Heart right ventricle (tissue), 16 donors: Measurements from ENCODE around the gene PEX16. TPM values are rescaled to one million over a fixed set of nuclear protein-coding genes. Genes with fewer than 3 reads are reported as not detected.
A peak's percentile ranks its signal among the peaks of the same experiment; 100 is the strongest.

Experiments used
- ATAC-seq, 8 donors: fragments of 200-7000 bp; cut with Tn5 transposase; one replicate each; pipeline ENCODE4 v1.9.1; 2020; ENCODE audit warnings: mild to moderate bottlenecking in 8 of 8, moderate library complexity in 8 of 8, moderate number of reproducible peaks in 1 of 8
- DNase-seq, 2 donors: peaks; one replicate each; pipeline ENCODE4 v3.0.0-alpha.2; 2020
- H3K27ac ChIP-seq, 10 donors: fragments of 200-600 bp; sonication (generic) in 2 of 10; one replicate each; pipeline versions ENCODE4 v1.5.0 to v1.8.0; 2020 to 2022; ENCODE audit warnings: mild to moderate bottlenecking in 3 of 10
- H3K27me3 ChIP-seq, 7 donors: fragments of 200-600 bp; one replicate each; pipeline ENCODE4 v1.8.0; 2021 to 2022; ENCODE audit warnings: mild to moderate bottlenecking in 2 of 7
- H3K36me3 ChIP-seq, 9 donors: fragments of 200-600 bp; sonication (generic) in 1 of 9; one replicate each; pipeline versions ENCODE4 v1.5.0 to v1.8.0; 2020 to 2022; ENCODE audit warnings: mild to moderate bottlenecking in 2 of 9
- H3K4me1 ChIP-seq, 9 donors: fragments of 200-600 bp; sonication (generic) in 1 of 9; one replicate each; pipeline versions ENCODE4 v1.5.0 to v1.8.0; 2020 to 2022; ENCODE audit warnings: mild to moderate bottlenecking in 4 of 9
- H3K4me3 ChIP-seq, 10 donors: fragments of 200-600 bp; sonication (generic) in 2 of 10; one replicate each; pipeline versions ENCODE4 v1.5.0 to v1.8.0; 2020 to 2022; ENCODE audit warnings: mild to moderate bottlenecking in 7 of 10, moderate library complexity in 2 of 10
- H3K9me3 ChIP-seq, 11 donors: fragments of 200-600 bp in 10 of 11; sonication (generic) in 2 of 11; one replicate each; pipeline versions ENCODE4 v1.5.0 to v1.8.0; 2013 to 2022; ENCODE audit warnings: mild to moderate bottlenecking in 2 of 11, control low read depth in 1 of 11, moderate library complexity in 1 of 11
- WGBS, 2 donors: extraction: QIAGEN DNeasy Blood & Tissue Kit; methylation state at CpG; one replicate each; pipeline ENCODE4 v1.1.7; 2013; ENCODE audit warnings: inconsistent platforms in 1 of 2; 5-methylcytosine and 5-hydroxymethylcytosine counted together
- intact Hi-C, 10 donors: fragments of 100-400 bp; cut with DNase I; formaldehyde crosslinking; loops; one replicate each; pipeline versions ENCODE4 v1.11.1 to v1.14.2; 2022
- polyA plus RNA-seq, 2 donors: library from polyadenylated mRNA; stranded (reverse); fragments of 200-250 nt; gene quantifications; one replicate each; pipeline ENCODE4 v1.2.3, GENCODE V29; 2013
- total RNA-seq, 10 donors: library from RNA; stranded (reverse); fragmentation: NEBNext Ultra II Directional in 3 of 10; extraction: Animal tissue kit (Norgen Biotek cat#: 25700) in 3 of 10; gene quantifications; one replicate each; pipeline versions ENCODE4 v1.2.1 to v1.2.4, GENCODE V29; 2021 to 2023
- TF ChIP-seq, protein P1 (sequence below), 9 donors: fragments of 200-600 bp; sonication (generic) in 2 of 9; IDR thresholded peaks; one replicate each; pipeline versions ENCODE4 v1.5.0 to v1.8.0; 2021 to 2022; ENCODE audit warnings: antibody characterized with exemption in 9 of 9, mild to moderate bottlenecking in 5 of 9, moderate library complexity in 1 of 9
- donor health status: Arrhythmogenic right ventricular cardiomyopathy.
- donor health status: ischemic (EF 13 %, LVEDD 7.1; RV severe dilation, severe dysfunction).
- donor health status: healthy with polysubstance abuse.
- donor health status: DM: no; HTN: yes; CAD: no.
- donor health status: DM: no; HTN: no; CAD: no.
- donor health status: ischemic (EF 25% LVEDD 6.9; RV normal size, moderate dysfunction).
- donor health status: ischemic (EF 25% LVEDD 5.7; RV mildly dilated, moderate dysfunction).
- donor health status: healthy.
- donor health status: DM: yes; HTN: yes; CAD: no.
- donor health status: Ischemic cardiomyopathy.
- donor health status: ischemic (EF 35%, LVEDD 5.7; RV mildly dilated, moderate dysfunction).
- donor health status: nonischemic (EF 11% LVEDD 7.7; RV severe dilation, severe dysfunction).
- donor health status: DM: yes; HTN: yes; CAD: no.
- donor health status: PGD.
- donor health status: ischemic (EF 29% LVEDD 5.4; RV normal size, mild dysfunction).
- donor health status: nonischemic (EF 23%, LVEDD 6.1; RV moderate dilation, normal function).

PEX16 gene
- total and polyA plus RNA-seq, 12 donors: 10.8 to 25.4 (median 13.9) TPM

DNA sequence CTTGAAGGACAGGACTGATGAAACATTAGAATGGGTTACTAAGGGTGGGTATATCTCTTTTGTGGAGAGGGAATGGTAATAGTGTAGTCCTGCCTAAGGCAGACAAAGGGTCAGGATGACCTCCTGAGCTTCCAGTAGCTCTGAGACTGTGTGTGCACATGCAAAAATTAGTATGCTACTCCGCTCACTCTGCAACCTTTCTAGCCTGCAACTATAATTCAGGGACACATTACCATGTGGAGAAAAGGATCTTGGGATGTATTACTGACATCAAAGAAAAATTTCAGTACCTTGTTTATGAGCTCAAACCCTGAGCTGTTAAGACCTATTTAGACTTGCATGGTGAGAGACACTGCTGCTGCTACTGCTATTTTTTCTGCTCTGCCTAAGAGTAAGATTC is 30.2 kb upstream of the PEX16 start:
- TF ChIP-seq, protein P1, sequence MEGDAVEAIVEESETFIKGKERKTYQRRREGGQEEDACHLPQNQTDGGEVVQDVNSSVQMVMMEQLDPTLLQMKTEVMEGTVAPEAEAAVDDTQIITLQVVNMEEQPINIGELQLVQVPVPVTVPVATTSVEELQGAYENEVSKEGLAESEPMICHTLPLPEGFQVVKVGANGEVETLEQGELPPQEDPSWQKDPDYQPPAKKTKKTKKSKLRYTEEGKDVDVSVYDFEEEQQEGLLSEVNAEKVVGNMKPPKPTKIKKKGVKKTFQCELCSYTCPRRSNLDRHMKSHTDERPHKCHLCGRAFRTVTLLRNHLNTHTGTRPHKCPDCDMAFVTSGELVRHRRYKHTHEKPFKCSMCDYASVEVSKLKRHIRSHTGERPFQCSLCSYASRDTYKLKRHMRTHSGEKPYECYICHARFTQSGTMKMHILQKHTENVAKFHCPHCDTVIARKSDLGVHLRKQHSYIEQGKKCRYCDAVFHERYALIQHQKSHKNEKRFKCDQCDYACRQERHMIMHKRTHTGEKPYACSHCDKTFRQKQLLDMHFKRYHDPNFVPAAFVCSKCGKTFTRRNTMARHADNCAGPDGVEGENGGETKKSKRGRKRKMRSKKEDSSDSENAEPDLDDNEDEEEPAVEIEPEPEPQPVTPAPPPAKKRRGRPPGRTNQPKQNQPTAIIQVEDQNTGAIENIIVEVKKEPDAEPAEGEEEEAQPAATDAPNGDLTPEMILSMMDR (IDR thresholded peaks at IDR 0.05): no peak
- Histone ChIP-seq H3K4me1 (peaks cover 0 to 9% (median 0%) of the 10 kb centered on the region in 9 donors), H3K27me3 (no peaks in the 10 kb centered on the region), H3K27ac (no peak overlapping the region), H3K9me3 (no peaks in the 10 kb centered on the region), H3K4me3 (no peak overlapping the region), H3K36me3 (peaks cover 0 to 100% (median 44%) of the 10 kb centered on the region in 9 donors)
- intact Hi-C loops: no loop called here
- ATAC-seq: no peak
- no peak for DNase-seq
- 97 to 100% methylated on average over 1 of the region's 1 CpG for WGBS, 2 donors

DNA sequence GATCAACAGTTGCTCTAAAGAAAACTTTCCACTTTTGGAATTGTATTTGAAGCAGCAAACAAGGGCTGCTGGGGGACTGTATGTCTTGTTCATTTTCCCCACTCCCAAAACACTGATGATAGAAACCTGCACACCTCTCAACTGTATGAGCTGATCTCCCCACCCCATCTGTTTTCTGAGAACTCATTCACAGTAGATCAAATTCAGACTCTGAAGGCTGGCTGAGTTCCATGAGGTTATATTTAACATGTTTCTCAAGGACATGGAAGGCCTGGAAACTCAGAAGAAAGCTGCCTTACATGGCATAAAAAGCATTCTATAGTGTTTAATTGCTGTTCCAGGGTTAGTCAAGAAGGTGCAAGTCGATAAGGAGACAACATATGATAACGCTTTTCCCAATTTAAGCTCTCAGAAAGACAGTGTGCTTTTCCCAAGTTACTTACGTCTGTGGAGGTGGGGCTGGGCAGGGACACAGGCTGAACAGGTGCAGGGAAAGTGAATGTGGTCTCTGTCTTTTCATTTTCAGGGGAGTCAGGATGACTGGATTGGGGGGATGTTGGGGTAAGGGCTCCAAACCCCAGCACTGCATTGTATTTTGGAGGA is 27.8 kb upstream of the PEX16 start:
- TF ChIP-seq, protein P1 (IDR thresholded peaks at IDR 0.05): no peak
- peak in 1 of 8 donors; percentile 53 for ATAC-seq

DNA sequence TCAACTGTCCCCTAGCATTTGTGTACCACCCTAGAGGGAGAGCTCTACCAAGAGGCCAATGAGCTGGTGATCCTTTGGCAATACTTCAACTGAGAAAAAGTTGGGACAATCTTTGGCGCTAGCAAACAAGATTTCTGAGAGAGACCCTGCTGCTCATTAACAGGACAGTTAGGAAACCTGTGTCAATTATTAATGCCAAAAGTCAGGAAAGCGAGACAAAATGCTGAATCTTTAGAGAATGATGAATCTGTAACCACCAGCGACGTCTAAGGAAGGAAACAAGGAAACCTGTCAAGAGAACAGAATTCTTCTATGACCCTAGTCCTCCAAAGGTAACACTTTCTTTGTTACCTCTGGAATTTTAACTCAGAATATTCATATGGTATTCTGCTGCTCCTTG is 24.7 kb upstream of the PEX16 start:
- 92 to 96% methylated on average over 4 of the region's 4 CpGs for WGBS, 2 donors
- H3K4me1 ChIP-seq: peaks cover 0 to 6% (median 0%) of the 10 kb centered on the region in 9 donors
- H3K36me3 ChIP-seq: peaks cover 0 to 99% (median 36%) of the 10 kb centered on the region in 9 donors
- no peak overlapping the region for H3K27ac ChIP-seq
- H3K9me3 ChIP-seq: no peaks in the 10 kb centered on the region
- intact Hi-C loops: no loop called here
- no peaks in the 10 kb centered on the region for H3K27me3 ChIP-seq
- DNase-seq (no peak), ATAC-seq (no peak)
- no peak overlapping the region for H3K4me3 ChIP-seq
- TF ChIP-seq, protein P1 (IDR thresholded peaks at IDR 0.05): no peak

More for the DNA sequence above, 27.8 kb upstream of the PEX16 start:
- Histone ChIP-seq H3K9me3 (no peaks in the 10 kb centered on the region), H3K4me3 (no peak overlapping the region), H3K27ac (peak overlapping the region in 3 of 10 donors; percentile 28 to 37 (median 29)), H3K4me1 (peaks cover 0 to 6% (median 0%) of the 10 kb centered on the region in 9 donors), H3K27me3 (no peaks in the 10 kb centered on the region), H3K36me3 (peaks cover 0 to 100% (median 50%) of the 10 kb centered on the region in 9 donors)
- intact Hi-C loops: no loop called here
- no peak for DNase-seq
- 61 to 70% methylated on average over 3 of the region's 3 CpGs for WGBS, 2 donors

DNA sequence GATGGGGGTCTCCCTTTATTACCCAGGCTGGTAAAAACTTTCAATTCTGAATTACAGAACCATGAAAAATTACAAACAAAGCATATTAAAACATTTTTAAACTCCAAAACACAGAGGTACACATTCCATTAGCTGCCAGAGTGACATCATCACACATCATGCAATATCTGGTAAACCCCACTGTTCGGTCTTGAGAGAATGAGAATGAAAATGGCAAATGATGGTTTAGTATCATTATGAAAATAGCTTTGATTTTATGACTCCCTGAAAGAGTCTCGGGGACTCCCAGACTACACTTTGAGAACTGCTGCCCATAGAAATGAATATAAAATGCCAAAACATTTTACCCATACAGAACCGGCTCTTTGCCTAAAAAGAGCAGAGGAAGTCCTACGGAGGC is 23.6 kb upstream of the PEX16 start:
- intact Hi-C loops: no loop called here
- H3K4me1 ChIP-seq: peaks cover 0 to 6% (median 0%) of the 10 kb centered on the region in 9 donors
- peaks cover 0 to 99% (median 36%) of the 10 kb centered on the region in 9 donors for H3K36me3 ChIP-seq

More for the DNA sequence above, 23.6 kb upstream of the PEX16 start:
- ATAC-seq (no peak), DNase-seq (no peak)
- no peaks in the 10 kb centered on the region for H3K27me3 ChIP-seq
- TF ChIP-seq, protein P1 (IDR thresholded peaks at IDR 0.05): no peak
- H3K27ac ChIP-seq: no peak overlapping the region
- H3K4me3 ChIP-seq: no peak overlapping the region
- H3K9me3 ChIP-seq: no peaks in the 10 kb centered on the region
- WGBS, 2 donors: 94 to 96% methylated on average over 4 of the region's 4 CpGs
